Breast epithelium (tissue), 4 donors: Measurements from ENCODE around the gene ZNF727. TPM values are rescaled to one million over a fixed set of nuclear protein-coding genes. Genes with fewer than 3 reads are reported as not detected.
A peak's percentile ranks its signal among the peaks of the same experiment; 100 is the strongest.
"Not testable (repeated sequence)": the region's sequence is repeated elsewhere in the genome, so short reads cannot be mapped to it uniquely, and the experiment has no call there.

Experiments used
- DNase-seq, 2 donors: peaks; one replicate each; pipeline ENCODE4 v3.0.0-alpha.2; 2019; ENCODE audit warnings: low spot score in 2 of 2
- H3K27ac ChIP-seq, 2 donors: fragments of 200-600 bp; sonication (generic) in 1 of 2; one replicate each; pipeline ENCODE4 v1.5.1; 2016 to 2019; ENCODE audit warnings: mild to moderate bottlenecking in 1 of 2
- H3K27me3 ChIP-seq, 2 donors: fragments of 200-600 bp; sonication (generic) in 1 of 2; one replicate each; pipeline versions ENCODE4 v1.5.1 to v1.6.0; 2017 to 2019; ENCODE audit warnings: control low read depth in 1 of 2, mild to moderate bottlenecking in 1 of 2
- H3K36me3 ChIP-seq: fragments of 200-600 bp; one replicate; pipeline ENCODE4 v1.5.1; 2019
- H3K4me1 ChIP-seq, 2 donors: fragments of 200-600 bp; sonication (generic); one replicate each; pipeline ENCODE4 v1.5.1; 2016 to 2019; ENCODE audit warnings: control low read depth in 1 of 2
- H3K4me3 ChIP-seq, 3 donors: fragments of 200-600 bp; sonication (generic); 1 replicate in 2 of 3; 2 replicates in 1 of 3; pipeline ENCODE4 v1.5.1; 2016 to 2019; ENCODE audit warnings: mild to moderate bottlenecking in 3 of 3, moderate library complexity in 2 of 3
- H3K9me3 ChIP-seq, 2 donors: fragments of 200-600 bp; sonication (generic) in 1 of 2; one replicate each; pipeline ENCODE4 v1.5.1; 2016 to 2019; ENCODE audit warnings: control low read depth in 1 of 2
- POLR2A ChIP-seq: fragments of 450-650 bp; IDR thresholded peaks from one replicate; pipeline ENCODE4 v1.6.1; 2016; ENCODE audit warnings: antibody characterized with exemption, mild to moderate bottlenecking, moderate library complexity
- POLR2AphosphoS5 ChIP-seq, 3 donors: sonication (generic); formaldehyde crosslinking; IDR thresholded peaks; one replicate each; pipeline ENCODE4 v1.6.1; 2017; ENCODE audit warnings: antibody characterized with exemption in 3 of 3
- intact Hi-C: fragments of 100-400 bp; cut with DNase I; formaldehyde crosslinking; loops from one replicate; pipeline ENCODE4 v1.15.1; 2023; ENCODE audit warnings: low total_unique reads
- total RNA-seq, 3 donors: library from RNA; depleted of rRNA; stranded (reverse); fragments of >200 nt; gene quantifications; one replicate each; pipeline ENCODE4 v1.1.0, GENCODE V29; 2016
- TF ChIP-seq, protein P1 (sequence below), 3 donors: fragments of 450-650 bp; IDR thresholded peaks; one replicate each; pipeline ENCODE4 v1.5.1; 2016 to 2017; ENCODE audit warnings: antibody characterized with exemption in 3 of 3, mild to moderate bottlenecking in 3 of 3, moderate library complexity in 3 of 3

ZNF727 gene
- total RNA-seq, 3 donors from 2014 or later = 2.9 to 19.0 (median 3.6) TPM

DNA sequence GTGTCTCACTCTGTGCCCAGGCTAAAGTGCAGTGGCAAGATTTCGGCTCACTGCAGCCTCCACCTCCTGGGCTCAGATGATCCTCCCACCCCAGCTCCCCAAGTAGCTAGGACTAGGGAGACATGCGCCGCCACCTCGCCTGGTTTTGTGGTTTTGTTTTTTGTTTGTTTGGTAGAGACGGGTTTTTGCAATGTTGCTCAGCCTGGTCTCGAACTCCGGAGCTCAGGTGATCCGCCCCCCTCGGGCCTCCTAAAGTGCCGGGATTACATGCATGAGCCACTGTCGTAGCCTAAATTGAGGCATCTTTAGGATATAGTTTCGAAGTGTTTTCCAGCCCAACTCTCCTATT is 781 bp downstream of the ZNF727 start:
- no peak for DNase-seq
- Histone ChIP-seq H3K27ac (peak overlapping the region; percentile 79 to 86), H3K27me3 (no peaks in the 10 kb centered on the region), H3K9me3 (peaks cover 6 to 22% of the 10 kb centered on the region in 2 donors), H3K4me3 (peak overlapping the region; percentile 52 to 67 (median 61)), H3K36me3 (no peaks in the 10 kb centered on the region), H3K4me1 (peaks cover 0 to 6% of the 10 kb centered on the region in 2 donors)
- TF ChIP-seq POLR2A = no peak
- no peak for TF ChIP-seq POLR2AphosphoS5 (IDR thresholded peaks at IDR 0.05)
- TF ChIP-seq, protein P1, sequence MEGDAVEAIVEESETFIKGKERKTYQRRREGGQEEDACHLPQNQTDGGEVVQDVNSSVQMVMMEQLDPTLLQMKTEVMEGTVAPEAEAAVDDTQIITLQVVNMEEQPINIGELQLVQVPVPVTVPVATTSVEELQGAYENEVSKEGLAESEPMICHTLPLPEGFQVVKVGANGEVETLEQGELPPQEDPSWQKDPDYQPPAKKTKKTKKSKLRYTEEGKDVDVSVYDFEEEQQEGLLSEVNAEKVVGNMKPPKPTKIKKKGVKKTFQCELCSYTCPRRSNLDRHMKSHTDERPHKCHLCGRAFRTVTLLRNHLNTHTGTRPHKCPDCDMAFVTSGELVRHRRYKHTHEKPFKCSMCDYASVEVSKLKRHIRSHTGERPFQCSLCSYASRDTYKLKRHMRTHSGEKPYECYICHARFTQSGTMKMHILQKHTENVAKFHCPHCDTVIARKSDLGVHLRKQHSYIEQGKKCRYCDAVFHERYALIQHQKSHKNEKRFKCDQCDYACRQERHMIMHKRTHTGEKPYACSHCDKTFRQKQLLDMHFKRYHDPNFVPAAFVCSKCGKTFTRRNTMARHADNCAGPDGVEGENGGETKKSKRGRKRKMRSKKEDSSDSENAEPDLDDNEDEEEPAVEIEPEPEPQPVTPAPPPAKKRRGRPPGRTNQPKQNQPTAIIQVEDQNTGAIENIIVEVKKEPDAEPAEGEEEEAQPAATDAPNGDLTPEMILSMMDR (IDR thresholded peaks at IDR 0.05) = no peak
- intact Hi-C loops = no loop called here

DNA sequence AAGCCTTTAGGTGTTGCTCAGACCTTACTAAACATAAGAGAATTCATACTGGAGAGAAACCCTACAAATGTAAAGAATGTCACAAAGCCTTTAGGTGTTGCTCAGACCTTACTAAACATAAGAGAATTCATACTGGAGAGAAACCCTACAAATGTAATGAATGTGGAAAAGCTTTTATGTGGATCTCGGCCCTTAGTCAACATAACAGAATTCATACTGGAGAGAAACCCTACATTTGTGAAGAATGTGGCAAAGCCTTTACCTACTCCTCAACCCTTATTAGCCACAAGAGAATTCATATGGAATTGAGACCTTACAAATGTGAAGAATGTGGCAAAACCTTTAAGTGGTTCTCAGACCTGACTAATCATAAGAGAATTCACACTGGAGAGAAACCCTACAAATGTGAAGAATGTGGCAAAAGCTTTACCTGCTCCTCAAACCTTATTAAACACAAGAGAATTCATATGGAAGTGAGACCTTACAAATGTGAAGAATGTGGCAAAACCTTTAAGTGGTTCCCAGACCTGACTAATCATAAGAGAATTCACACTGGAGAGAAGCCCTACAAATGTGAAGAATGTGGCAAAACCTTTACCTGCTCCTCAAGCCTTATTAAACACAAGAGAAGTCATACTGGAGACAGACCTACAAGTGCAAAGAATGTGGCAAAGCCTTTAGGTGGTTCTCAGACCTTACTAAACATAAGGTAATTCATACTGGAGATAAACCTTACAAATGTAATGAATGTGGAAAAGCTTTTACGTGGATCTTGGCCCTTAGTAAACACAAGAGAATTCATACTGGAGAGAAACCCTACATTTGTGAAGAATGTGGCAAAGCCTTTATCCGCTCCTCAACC is 32.8 kb downstream of the ZNF727 start:
- intact Hi-C loops, H3K36me3 ChIP-seq, H3K27me3 ChIP-seq, H3K4me1 ChIP-seq, DNase-seq, H3K27ac ChIP-seq, H3K4me3 ChIP-seq: not testable (repeated sequence)
- peaks cover 80 to 100% of the 10 kb centered on the region in 2 donors for H3K9me3 ChIP-seq

DNA sequence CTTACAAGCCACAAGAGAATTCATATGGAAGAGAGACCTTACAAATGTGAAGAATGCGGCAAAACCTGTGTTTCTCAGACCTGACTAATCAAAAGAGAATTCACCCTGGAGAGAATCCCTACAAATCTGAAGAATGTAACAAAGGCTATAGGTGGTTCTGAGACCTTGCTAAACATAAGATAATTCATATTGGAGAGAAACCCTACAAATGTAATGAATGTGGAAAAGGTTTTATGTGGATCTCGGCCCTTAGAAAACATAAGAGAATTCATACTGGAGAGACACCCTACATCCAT is 33.4 kb downstream of the ZNF727 start:
- no peak overlapping the region for H3K4me3 ChIP-seq
- peaks cover 84 to 100% of the 10 kb centered on the region in 2 donors for H3K9me3 ChIP-seq
- H3K36me3 ChIP-seq = peaks cover 7% of the 10 kb centered on the region
- H3K27ac ChIP-seq = no peak overlapping the region
- intact Hi-C loops = no loop called here
- no peaks in the 10 kb centered on the region for H3K4me1 ChIP-seq
- TF ChIP-seq POLR2A = no peak
- no peak for TF ChIP-seq POLR2AphosphoS5 (IDR thresholded peaks at IDR 0.05)
- TF ChIP-seq, protein P1 (IDR thresholded peaks at IDR 0.05) = no peak
- no peaks in the 10 kb centered on the region for H3K27me3 ChIP-seq
- no peak for DNase-seq

DNA sequence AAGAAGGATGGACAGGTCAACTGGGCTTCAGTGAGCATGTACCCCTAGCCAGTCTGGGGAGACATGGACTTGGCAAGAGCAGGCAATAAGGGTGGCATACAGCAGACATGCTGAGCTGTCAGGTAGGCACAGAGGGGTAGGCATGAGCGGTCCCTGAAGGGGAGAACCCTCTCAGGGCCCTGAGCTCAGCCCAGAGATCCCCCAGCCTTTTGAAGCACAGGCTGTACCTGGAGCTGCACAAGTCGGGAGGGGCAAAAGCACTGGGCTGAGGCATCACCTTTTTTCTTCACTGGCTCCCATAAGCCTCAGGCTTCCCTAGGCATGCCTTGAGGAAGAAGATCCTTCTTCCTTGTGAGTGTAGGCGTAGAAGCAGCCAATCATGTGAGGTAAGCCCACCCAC is 42.3 kb downstream of the ZNF727 start:
- no peak overlapping the region for H3K4me3 ChIP-seq
- H3K4me1 ChIP-seq = no peaks in the 10 kb centered on the region
- TF ChIP-seq POLR2A = no peak
- TF ChIP-seq, protein P1 (IDR thresholded peaks at IDR 0.05) = no peak
- TF ChIP-seq POLR2AphosphoS5 (IDR thresholded peaks at IDR 0.05) = no peak
- peaks cover 60 to 97% of the 10 kb centered on the region in 2 donors for H3K9me3 ChIP-seq
- no peaks in the 10 kb centered on the region for H3K36me3 ChIP-seq
- intact Hi-C loops = no loop called here
- H3K27ac ChIP-seq = no peak overlapping the region
- no peaks in the 10 kb centered on the region for H3K27me3 ChIP-seq
- DNase-seq = no peak

DNA sequence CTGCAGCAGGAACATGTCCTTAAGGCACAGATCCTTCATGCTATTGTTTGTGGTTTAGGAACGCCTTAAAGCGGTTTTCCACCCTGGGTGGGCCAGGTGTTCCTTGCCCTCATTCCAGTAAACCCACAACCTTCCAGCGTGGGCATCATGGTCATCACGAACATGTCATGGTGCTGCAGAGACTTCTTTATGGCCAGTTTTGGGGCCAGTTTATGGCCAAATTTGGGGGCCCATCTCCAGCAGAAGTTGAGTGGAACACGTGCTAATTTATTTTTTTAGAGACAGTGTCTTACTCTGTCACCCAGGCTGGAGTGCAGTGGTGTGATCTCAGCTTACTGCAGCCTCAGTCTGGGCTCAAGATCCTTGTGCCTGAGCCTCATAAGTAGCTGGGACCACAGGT is 43.6 kb downstream of the ZNF727 start:
- H3K36me3 ChIP-seq, DNase-seq, H3K27me3 ChIP-seq, H3K4me3 ChIP-seq, H3K4me1 ChIP-seq, intact Hi-C loops, H3K27ac ChIP-seq: not testable (repeated sequence)
- peaks cover 63 to 97% of the 10 kb centered on the region in 2 donors for H3K9me3 ChIP-seq

Other genes with a start within 250 kb of the ZNF727 start
- not detected for gene ZNF722, start 46.6 kb upstream of the ZNF727 start, total RNA-seq
- not detected for gene ZNF735, start 161.8 kb downstream of the ZNF727 start, total RNA-seq
- gene ZNF679, start 183.0 kb downstream of the ZNF727 start, total RNA-seq = not detected